ENCODE measurements around the gene ZCCHC3.
"Not testable (repeated sequence)": the region's sequence is repeated elsewhere in the genome, so short reads cannot be mapped to it uniquely, and the experiment has no call there.

Gene ZCCHC3, protein sequence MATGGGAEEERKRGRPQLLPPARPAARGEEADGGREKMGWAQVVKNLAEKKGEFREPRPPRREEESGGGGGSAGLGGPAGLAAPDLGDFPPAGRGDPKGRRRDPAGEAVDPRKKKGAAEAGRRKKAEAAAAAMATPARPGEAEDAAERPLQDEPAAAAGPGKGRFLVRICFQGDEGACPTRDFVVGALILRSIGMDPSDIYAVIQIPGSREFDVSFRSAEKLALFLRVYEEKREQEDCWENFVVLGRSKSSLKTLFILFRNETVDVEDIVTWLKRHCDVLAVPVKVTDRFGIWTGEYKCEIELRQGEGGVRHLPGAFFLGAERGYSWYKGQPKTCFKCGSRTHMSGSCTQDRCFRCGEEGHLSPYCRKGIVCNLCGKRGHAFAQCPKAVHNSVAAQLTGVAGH

GRCh38 chr20:297098-297924 lies at the start of gene ZCCHC3:
Gene ZCCHC3 (plus strand): TSS chr20:297570. CDS start chr20:297587, 17 bp downstream.
- peak; percentile 92 for DNase-seq

- no peak for DNase-seq
Measured at GRCh38 chr20:251354-251753, 46.0 kb upstream of the ZCCHC3 start.

DNA sequence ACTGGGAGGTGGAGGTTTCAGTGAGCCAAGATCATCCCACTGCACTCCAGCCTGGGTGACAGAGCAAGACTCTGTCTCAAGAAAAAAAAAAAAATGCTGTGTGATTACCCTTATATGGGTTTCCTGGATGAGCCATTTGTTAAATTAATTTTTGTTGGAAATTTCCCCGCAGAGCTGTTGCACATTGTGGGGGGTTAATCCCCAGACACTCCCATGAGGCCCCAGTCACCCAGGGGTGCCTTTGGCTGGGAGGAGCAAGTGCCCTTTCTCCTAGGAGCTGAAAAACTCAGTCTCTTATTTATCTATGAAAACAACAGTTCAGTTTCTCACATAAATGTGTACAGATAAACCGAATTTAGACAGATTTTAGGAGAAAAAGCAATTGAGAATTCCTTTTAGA lies 44.6 kb upstream of the ZCCHC3 start:
- DNase-seq, result no peak

- not testable (repeated sequence) for DNase-seq
Measured at GRCh38 chr20:253447-253846, 43.9 kb upstream of the ZCCHC3 start.

DNA sequence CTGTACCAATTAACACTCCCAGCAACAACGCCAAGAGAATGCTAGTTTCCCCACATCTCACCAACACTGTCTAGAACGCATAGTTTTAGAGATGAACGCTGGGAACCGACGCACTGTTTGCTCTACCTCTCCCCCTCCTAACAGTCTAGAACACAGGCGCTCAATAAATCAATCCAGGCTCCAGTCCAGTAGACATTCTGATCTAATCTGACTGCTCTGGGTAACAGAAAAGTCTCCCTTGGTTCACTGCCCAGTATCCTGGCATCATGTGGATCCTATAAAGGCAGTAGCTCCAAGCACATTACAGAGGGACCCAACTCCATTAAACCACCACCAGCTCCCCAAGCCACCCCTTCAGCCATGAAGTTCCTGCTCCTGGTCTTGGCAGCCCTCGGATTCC lies 40.0 kb upstream of the ZCCHC3 start, which contains the start of gene DEFB132:
Gene DEFB132 (plus strand): TSS at position 306 of the 400 bp plus-strand sequence. CDS start 55 bp downstream, at position 361.
- DNase-seq, result no peak

DNA sequence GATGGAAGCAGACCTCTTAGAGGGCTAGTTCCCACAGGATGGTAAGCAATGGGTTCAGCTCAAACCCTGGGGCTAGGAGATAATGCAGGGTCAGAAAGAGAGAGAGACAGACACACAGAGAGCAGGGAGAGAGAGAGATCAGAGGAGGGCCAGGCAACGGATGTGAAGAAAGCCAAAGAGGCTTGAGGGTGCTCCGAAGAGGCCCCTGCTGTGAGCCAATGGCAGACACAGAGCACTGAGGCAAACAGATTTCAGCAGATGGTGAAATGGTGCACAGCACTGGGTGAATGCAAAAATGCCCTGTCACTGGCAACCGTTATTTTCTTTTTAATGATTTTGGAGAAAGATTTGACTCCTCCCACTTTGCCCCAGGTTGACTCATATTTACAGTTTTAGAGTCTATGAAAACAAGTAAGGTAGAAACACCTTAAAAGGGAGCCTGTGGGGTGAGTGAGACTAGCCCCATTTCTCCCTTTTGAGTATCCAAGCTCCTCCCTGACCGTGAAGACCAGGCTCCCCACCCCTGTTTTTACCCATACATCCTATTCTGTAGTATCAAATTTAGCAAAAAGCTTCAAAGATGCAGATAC lies 39.0 kb upstream of the ZCCHC3 start:
- no peak for DNase-seq

DNA sequence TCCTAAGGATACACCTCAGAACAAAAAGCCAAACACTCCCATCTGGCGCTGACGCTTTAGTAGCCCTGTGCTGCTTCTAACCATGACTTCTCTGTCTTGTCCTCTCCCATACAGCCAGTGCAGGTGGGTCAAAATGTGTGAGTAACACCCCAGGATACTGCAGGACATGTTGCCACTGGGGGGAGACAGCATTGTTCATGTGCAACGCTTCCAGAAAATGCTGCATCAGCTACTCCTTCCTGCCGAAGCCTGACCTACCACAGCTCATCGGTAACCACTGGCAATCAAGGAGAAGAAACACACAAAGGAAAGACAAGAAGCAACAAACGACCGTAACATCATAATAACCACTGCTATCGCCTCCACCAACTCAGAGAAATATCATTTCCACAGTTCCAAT lies 38.4 kb upstream of the ZCCHC3 start:
- DNase-seq, result no peak

DNA sequence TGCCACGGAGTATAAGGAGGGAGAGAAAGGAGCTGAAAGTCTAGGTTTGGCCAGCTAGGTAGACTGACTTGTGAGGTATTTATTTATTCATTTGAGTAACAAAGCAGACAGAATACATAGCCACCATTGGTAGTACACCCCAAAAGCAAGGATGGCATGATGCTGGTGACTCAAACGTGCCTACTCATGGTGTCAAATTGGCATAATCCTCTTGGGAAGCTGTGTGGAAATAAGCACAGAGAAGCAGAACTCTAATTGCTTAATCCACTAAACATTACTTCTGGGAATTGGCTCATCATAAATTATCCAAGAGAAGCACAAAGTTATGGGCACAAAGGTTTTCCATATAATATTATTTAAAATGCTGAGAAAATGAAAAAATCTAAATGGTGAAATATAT lies 37.4 kb upstream of the ZCCHC3 start:
- no peak for DNase-seq

DNA sequence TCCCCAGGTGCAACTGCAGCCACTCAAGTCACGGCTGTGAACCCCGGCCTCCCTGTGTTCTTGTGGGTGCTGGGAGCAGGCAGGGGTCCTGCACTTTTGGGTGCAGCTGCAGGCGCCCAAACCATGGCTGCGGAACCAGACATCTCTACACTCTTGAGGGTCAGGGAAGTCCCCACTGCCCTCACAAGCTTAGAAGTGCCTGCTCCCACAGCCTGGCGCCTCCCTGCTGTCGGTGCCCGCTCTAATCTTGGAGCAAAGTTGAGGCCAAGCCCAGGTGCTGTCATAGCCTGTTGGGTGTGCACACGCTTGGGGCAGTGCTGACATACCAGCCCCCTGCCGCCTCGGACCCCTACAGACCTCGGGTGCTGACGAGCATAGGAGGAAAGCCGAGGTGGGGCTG lies 33.7 kb upstream of the ZCCHC3 start:
- no peak for DNase-seq

DNA sequence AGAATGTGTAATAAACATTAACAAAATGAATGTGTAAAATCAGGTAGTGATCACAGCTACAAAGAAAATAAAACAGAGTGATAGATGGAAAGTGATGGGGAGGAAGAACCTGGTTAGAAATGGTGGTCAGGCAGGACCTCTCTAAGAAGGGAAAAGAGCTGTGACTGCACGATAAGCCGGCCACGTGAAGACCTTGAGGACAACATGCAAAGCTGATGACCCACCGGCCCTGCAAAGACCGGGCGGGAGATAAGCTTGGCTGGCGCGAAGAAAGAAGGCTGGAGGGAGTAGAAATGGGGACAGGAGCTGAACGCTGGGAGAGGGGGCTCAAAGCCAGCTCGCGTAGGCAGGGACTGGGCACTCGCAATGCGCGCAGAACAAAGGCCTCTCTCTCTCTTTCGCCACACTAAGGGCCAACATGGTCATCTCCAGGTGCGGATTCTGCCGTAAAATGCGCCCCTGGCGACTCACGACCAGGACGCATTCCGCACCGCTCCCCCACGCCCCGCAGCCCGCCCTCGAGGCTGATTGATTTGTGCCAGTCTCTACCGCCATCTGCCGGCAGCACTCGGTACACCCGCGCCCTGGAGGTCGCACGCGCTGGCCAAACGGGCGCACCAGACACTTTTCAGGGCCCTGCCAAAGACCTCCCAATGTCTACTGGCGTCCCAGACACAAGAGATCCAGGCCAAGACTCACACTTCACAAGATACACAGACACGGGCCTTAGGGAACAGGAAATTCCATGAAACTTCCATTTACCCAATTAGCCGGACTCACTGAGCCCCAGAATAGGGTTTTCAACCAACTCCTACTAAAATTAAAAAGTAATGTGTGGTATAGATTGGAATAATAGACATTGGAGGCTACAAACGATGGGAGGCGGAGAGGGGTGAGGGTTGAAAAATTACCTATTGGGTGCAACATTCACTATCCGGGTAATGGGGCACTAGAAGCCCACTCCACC lies 30.5 kb upstream of the ZCCHC3 start:
- peak; percentile 91 for DNase-seq

DNA sequence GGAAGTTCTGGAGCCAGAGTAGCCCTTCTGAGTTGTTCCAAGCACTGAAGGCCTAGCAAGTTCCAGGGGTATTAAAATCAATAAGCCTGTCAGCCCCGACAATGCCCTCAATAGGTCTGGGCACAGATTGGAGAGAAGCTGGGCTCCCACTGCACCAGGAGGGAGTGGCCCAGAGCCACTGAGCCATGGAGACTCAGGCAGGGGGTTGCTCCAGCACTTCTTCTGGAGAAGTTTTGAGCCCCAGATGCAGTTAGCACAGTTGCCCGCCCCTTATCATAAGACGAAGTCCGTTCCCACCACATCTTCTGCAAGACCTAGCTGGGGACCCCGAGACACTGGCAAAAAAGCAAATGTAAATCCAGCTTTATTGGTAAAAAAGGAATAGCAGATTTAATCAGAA lies 26.9 kb upstream of the ZCCHC3 start:
- no peak for DNase-seq

GRCh38 chr20:271069-271468 lies 26.3 kb upstream of the ZCCHC3 start:
- DNase-seq, result no peak

- no peak for DNase-seq
Measured at GRCh38 chr20:271528-271927, 25.8 kb upstream of the ZCCHC3 start.

- DNase-seq, result no peak
Measured at GRCh38 chr20:272718-273117, 24.7 kb upstream of the ZCCHC3 start.

- DNase-seq, result no peak
Measured at GRCh38 chr20:273884-274283, 23.5 kb upstream of the ZCCHC3 start.

GRCh38 chr20:275791-276190 lies 21.6 kb upstream of the ZCCHC3 start:
- DNase-seq, result no peak

DNA sequence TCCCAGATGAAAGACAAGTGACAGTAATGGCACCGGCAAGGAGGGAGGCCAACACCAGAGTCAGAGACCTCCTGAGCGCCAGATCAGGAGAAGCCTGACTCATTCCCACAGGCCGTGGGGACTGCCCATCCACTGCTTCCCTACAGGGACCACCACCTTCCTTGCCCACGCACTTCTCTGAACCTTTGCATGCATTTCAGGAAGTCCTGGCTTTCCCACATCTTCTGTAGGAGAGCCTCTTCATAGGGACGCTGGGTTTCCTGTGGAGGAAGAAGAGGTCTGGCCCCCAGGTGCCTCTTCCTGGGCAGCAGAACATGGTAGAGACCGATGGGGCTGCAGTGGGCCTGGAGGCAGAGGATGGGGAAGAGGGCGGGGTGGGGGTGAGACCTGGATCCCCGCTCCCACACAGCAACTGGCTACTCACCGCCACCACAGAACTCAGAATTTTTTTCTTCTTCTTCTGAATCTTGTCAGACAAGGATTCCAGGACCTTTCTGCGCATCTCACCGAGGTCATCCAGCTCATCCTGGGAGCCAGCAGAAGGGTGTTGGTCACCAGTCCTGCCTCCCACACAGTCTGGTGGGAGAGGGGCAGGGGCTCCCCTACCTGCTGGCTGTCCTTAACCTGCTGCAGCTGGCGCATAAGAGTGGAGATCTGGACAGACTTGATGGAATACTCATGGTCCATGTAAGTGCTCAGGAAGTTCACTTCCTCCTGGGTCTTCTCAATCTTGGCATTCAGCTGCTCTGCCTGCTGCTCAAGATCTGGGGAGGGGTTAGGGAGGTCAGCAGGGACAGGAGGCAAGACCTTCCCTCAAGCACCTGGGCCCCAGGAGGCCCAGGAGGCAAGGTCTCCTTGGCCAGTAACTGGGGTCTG lies 20.5 kb upstream of the ZCCHC3 start:
- no peak for DNase-seq

DNA sequence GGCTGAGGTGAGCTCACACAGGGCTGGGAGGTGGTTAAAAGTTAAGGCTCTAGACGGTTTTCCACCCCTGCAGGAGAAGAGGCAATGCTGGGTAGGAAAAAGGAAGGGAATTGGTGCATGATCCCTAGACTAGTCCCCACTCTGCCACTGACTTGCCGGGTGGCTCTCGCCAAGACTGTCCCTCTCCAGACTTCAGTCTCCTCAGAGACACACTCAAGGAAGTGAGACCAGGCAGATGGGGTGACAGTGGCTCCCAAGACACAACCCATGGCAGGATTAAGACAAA lies 19.9 kb upstream of the ZCCHC3 start:
- no peak for DNase-seq

DNA sequence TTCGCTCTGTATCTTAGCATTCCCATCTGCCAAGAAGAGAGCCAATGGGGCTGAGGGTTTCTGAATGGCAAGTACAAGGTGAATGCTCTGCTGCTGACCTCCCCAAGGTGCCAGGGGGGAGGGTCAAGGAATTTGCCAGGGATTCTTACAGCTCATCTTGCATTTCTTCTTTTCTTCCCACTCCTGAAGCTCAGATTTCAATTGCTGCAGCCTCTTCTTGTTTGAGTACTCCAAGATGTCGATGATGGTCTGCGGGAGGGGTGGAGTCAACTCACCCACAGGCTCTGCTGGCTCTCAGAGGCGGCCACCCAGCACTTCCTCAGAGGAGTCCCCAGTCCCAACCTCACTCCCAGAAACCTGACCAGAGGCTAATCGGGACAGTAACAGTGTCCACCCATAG lies 19.2 kb upstream of the ZCCHC3 start:
- no peak for DNase-seq

GRCh38 chr20:278607-279571 lies 18.5 kb upstream of the ZCCHC3 start:
- peak; percentile 71 for DNase-seq
